HG03520 (cell line): Measurements from ENCODE around the gene BCAT1.
"Not testable (repeated sequence)": the region's sequence is repeated elsewhere in the genome, so short reads cannot be mapped to it uniquely, and the experiment has no call there.

Experiments
- ATAC-seq: cut with Tn5 transposase; IDR thresholded peaks from one replicate; pipeline ENCODE4 v1.9.1; 2021; ENCODE audit warnings: mild to moderate bottlenecking, moderate library complexity; ENCODE audit not compliant: unreplicated experiment

Gene BCAT1

DNA sequence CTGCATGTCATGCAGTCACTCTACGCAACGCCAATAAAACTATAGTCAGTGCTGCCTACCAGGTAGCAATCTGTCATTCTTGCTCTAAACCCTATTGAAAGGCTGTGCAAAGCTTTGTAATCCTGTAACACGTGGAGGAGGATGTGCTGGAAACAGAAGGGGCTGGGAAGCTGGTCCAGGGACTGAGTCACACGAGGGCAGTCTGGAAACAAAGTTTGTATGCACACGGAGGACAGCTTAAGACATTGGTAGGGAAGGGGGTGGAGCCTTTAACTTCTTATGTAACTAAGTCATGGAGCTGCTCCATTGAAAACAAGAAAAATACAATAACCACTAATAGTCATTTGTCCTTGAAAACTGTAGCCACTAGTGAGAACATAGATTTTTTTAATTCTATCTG, 128.0 kb downstream of the BCAT1 start:
- ATAC-seq: no peak

DNA sequence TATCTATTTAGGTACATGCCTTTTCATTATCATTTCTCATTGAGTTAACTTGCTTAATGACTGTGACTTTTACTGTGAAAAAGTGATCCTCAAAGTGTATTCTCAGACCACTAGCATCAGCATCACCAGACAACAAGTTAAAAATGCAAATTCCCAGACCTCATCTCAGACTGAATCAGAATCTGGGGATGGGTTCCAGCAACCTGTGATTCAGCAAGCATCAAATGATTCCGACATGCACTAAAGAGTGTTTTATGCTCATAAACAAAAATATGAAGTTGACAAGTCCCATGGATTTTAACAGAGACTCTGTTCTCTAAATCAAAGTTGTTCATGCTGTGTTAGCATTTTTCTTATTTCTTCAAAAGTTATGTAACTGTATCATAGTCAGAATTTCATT, 130.6 kb downstream of the BCAT1 start:
- ATAC-seq: no peak

DNA sequence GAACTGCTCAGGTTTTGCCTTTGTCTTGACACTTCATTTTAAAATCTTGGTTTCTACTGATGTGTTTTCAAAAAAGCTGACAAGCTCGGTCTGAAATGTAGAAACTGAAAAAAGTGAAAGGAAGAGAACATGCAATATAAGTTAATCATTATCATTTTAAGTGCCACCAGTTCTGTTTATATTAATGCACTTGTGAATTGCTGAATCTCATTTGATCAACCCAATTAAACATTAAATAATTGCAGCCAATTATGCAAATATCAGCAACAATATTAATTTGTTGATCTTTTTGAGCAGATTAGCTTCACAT, 133.8 kb downstream of the BCAT1 start:
- ATAC-seq: peak; percentile 17

DNA sequence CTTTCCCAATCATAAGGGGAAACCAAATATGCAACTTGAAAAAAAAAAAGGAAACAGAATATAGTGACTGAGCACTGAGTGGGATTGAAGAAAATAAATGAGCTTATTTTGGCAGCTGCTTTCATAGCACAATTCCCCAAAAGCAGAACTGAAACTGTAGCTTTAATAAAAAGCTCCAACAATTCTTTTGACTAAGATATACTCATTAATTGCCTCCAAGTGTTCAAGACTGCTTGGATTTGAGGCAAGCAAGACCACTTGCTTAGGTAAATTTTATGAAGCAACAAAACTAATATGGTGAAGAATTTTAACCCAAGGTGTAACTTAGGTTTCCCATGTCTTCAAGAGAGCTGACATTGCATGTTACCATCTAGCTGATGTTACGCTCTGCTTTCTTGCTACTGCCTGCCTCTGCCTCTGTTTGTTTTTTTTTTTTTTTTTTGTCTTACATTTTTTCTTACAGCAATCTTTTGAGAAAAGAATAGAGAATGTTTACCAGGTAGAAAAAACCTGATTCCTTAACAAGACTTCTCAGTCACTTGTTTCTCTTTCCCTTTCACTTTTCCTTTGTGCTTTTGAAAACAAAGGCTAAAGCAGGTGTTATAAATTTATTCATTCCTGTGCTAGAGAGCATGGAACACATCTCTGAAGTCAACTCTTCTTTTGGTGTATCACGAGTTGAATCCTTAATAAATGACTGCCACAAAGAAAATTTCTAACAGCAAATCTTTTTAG, 134.4 kb downstream of the BCAT1 start:
- peak; percentile 81 for ATAC-seq

DNA sequence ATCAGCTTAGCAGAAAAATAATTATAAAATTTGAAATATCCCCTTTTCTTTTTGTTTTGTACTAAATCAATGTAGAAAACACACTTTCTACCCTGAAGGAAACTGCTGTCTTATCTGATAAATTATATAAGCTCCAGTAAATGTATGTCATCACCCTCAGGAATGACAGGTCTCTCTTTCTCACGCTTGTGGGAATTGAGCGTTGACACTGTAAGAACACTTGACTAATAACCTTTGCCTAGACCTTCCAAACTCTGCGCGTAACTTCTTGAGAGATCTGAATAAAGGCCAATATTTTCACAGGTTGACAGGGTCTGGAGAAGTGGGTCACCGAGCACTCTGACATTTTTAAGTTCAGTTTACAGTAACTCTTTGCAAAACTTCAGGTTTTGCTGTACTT, 138.5 kb downstream of the BCAT1 start:
- no peak for ATAC-seq

DNA sequence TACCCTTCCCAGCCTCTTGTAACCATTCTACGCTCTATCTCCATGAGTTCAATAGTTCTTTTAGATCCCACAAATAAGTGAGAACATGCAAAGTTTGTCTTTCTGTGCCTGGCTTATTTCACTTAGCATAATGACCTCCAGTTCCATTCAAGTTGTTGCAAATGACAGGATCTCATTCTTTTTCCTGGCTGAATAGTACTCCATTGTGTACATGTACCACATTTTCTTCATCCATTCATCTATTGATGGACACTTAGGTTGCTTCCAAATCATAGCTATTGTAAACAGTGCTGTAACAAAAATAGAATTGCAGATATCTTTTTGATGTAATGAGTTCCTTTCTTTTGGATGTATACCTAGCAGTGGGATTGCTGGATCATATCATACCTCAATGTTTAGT, 139.6 kb downstream of the BCAT1 start:
- ATAC-seq: not testable (repeated sequence)

DNA sequence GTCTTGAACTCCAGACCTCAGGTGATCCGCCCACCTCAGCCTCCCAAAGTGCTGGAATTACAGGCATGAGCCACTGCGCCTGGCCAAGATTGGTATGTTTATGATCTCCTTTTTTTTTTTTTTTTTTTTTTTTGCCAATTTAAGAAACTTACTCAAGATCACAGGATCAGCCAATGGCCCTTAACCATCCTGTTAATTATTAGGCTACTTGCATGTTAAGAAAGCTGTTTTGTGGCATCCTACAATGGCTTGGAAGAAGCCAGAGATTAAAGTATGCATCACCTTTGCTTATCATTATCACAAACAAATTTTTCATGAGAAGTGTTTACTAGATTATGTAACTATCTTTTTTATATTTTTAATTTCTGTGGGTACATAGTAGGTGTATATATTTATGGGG, 140.2 kb downstream of the BCAT1 start:
- no peak for ATAC-seq

DNA sequence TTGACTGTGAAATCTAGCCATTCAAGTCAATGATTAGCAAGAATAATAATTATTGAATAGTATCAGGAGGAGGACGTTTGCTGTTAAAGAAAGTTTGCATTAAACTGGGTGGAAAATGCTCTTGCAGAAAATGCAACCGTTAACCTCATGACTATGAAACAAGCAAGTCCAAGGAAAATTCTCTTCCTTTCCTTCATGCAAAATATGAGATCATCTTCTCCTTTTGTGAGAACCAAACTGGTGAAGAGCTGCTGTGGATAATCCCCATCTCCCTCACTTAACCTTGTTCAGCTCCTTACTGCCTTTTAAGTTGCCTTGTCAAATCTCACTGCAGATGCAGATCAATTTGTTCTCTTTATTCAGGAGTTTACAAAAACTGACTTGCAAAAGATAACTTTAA, 142.5 kb downstream of the BCAT1 start:
- no peak for ATAC-seq

DNA sequence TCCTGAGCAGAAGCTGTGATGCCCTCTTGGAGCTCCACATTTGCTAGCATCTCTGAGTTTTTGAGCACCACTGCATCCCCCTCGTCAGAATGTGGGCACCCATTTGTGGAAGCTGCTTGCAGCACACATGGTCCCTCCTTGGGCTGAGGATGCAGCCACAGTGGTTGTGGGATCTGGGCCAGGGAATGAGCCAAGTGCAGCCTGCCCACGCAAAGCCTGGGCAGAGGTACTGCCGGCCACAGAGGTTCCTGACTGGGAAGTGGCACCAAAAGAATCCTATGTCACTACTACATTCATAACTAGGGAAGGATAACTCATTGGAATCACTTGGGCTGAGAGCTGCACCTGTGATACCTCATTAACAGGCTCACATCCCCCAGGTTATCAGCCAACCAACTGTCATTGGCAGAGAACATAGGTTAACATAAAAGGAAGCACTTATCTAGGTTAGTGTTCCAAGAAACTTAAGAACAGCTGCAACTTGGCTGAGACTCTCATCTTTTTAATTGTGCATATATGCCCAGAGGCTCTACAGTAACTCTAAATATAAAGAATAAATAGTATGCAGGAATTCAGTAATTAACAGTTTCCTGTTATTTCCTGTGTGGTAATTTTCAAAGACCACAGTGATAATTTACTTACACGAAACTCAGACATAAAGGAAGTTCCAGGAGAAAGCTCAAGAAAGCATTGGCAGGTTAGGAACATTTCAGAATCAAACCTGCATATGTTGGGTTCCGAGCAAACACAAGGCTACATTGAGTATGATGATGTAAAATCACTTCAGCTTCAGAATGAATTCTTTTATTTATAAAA, 145.3 kb downstream of the BCAT1 start:
- ATAC-seq: no peak

DNA sequence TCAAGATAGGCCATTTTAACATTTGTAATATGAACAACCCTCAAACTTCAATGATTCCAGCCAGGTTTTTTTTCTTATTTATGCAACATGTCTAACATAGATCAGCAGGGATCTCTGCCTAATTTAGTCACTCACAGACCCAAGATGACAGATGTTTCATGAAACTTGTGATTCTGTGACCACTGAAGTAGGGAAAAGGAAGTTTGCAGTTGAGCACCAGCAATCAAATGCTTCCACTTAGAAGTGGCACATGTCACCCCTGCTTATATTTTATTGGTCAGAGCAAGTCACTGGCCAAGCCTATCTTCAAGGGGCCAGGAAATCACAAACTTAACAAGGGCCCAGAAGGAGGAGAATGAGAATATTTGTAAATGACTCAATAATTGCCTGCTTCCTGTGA, 150.6 kb downstream of the BCAT1 start:
- peak; percentile 91 for ATAC-seq

DNA sequence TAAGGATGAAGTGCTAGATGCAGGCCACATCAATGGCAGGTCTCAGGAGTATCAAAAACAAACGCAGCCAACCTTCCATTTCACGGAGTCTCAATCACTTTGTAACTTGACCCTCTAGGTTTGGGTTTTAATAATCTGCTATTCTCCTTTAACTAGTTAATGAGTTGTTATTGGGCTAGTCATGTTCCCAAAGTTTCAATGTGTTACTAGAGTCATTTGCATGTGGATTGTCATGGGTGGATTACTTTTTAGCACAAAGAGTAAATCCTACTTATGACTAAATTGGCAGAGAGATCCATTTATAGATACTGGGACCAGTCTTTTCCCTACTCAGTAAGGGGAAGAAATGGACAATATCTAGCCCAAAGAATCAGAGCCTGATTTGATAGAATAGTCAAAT, 151.0 kb downstream of the BCAT1 start:
- no peak for ATAC-seq

DNA sequence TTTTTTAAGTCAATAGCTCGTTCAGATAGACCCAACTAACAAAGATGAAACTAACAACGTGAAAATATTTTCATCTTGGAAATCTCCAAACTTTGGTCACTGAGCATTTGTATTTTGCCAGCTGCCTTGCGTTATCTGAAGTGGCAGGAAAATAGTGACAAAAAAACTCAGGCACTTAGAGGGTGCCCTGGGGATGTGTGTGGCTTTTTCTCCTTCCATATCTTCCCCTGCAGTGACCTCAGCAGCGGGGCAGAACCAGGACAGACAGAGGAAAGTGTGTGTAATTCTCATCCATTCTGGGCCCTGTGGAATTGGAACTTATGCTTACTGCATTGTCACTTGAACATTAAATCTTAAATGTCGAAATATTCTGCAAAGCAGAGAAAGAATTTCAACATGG, 152.0 kb downstream of the BCAT1 start:
- no peak for ATAC-seq

DNA sequence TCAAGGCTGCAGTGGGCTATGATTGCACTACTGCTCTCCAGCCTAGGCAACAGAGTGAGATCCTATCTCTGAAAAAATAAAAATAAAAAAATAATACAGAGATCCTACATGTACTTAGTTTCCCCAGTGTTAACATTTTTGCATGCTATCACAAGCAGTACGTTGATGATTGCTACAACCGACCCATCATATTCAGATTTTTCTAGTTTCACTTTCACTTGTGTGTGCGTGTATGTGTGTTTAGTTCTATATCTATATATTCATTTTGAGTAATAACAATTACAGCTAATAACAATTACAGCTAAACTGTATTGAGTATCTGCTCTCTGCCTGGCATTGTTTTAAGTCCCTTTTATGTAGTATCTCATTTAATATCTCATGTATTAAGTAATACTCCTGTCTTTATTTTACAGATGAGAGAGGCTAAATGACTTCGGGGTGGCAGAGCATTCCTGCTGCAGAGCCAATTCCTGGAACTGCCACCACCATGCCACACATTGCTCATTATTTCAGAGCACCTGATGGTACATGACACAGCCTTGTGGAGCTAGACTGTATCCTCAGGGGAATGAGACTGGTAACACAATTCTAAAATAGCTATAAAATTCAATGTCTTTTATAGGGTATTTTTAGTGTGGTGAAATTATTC, 153.1 kb downstream of the BCAT1 start:
- no peak for ATAC-seq

DNA sequence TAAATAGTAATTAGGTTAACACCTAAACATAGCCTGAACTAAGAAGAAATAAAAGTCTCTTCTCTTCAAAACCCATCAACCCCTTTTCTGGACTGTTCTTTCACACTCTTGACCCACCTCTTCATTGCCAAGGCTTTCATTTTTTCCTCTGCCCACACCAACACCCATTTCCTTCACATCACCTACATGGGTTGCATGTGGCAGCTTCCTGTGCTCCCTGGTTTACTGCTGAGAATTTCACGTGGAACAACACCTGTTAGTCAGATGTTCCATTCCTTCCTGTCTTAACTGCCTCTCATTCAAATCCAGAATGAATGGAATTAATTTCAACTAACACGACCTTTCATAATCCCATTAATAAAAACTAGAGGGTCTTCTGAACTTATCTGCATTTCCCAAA, 157.3 kb downstream of the BCAT1 start:
- ATAC-seq: no peak

DNA sequence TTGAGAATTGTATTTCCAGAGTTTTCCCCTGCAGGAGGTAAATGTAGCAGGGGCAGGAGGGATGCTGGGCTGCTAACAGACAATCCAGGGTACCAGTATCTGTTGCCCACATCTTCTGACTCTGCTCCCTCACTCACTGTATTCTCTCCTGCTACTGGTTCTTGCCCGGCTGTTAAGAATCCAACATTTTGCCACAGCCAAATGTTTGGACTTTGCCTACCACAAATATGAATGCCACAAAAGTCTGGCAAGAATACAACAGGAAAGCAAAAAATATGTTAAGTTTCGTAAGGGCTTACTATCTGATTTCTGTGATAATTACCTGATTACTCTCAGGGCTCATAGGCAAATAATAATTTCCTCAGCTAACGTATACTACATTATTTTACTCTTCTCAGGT, 160.0 kb downstream of the BCAT1 start:
- ATAC-seq: no peak

DNA sequence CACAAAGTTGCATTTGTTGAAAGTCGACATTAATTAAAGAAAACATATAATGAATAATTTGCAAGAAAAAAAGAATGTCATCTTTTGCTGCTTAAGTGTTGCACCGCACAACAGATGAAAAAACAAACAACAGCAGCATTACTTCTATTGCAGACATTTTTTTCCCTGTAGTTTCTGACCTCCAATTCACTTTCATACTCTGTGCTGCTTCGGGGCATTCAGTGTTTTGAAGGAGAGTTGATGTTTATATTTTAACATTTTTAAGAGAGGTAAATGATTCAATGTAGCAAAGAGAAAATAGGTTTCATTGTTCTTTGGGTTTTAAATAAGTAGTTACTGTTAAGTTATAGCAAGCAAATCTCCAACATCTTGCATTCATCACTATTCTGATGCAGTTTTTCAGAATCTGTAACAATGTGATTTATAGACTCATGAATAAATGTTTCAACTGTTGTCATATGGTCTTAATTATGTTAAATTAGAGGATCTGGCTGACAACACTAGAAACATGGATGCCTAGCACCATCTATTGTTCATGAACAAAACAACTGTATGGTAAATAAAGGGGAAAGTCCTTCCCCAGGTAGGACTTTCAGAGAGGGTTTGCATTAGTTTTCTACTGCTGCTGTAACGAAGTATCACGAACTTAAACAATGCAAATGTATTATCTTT, 168.1 kb downstream of the BCAT1 start:
- no peak for ATAC-seq

DNA sequence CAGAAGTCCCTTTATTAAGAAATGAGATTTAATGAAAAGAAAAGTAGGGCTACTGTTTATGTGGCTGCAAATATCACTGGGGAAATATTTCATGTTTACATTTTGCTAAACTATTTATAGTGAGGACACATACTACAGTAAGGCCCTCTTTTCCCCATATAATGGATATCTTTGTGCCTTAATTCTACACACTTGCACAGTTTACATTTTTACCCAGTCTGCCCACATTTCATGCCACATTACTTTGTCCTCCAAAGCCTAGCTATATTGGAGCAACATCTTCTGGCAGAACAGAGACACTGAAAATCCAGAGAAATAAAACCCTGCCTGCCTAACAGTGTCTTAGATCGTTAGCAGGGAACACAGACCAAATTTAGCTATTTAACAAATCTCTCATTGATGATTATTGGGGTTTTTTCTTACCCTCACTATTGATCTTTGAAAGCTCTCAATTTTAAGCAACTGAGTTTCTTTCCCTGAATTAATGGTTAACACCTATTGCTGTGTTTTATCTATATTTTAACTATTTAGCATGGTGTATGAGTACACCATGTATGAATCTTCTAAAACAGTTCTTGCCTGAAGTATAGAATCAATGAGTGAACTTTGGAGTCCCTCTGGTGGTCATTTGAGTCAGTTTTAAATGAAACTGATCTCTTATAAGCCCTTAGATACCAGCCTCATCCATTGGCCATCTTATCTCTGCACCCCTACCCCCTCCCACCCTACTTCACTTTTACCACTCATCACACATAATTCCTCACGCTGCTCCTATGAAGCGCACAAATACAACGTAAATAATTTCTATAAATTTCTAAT, 170.2 kb downstream of the BCAT1 start:
- peak; percentile 83 for ATAC-seq

DNA sequence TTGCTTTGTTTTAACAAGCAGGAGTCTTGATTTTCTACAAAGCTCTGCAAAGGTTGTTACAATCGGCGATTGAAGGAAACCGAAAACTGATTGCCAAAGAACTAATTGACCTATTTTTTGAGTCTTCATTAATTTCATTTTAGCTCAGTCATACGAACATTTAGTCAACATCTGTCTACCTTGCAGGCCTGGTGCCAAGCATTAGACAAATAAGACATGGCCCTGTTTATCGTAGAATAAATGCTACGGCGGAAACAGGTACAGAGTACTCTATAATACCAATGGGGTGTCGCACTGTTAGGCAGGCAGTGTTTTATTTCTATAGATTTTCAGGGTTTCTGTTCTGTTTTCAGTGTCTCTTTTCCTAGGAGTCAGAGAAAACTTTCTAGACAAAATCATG, 171.5 kb downstream of the BCAT1 start:
- ATAC-seq: no peak

DNA sequence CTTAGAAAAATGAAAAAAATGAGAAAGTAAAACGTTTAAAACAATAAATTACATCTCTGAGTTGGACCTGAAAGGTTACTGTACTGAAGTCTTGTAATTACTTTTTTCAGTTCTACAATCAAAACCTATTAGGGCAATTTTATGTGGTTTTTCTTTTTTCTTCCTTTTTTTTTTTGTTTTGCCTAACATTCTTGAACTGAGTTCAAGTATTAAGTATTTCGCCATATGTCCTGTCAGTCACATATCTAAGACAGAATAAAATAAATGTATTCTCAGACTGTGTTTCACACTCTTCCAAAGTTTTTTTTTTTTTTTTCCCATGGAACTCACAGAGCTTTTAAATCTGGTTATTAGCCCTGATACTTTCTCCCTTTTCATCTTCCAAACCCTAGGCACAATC, 172.0 kb downstream of the BCAT1 start:
- no peak for ATAC-seq

DNA sequence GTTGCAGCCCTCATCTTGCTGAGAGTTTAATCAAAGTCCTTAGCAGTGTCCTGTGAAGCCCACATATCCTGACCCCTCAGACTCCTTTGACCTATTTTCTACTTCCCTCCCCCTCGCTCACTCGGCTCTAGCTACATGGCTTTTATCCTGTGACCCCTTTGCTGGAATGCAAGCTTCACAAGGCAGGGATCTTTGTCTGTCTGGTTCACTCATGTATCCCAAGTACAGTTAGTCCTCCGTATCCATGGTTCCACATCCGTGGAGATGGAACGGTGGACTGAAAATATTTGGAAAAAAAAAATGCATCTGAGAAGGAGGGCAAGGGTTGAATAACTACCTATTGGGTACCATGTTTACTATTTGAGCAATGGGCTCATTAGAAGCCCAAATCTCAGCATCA, 173.8 kb downstream of the BCAT1 start:
- ATAC-seq: no peak

DNA sequence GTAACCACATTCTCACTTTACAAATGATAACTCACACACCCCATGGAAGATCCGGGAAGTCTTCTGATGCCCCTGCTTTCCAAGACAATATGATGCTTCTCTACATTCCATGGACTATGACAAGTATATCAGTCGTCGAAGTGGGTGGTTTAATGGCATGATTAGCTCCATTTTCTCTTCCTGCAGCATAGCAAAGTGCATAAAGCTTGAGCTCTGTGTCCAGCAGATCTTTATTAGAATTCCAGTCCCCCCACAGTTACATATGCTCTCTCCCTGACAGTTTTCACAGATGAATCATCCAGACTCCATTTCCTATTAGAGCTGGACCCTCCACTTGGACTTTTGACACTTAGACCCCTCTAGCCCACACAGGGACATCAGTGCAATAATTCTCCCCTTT, 174.9 kb downstream of the BCAT1 start:
- no peak for ATAC-seq
